SK-N-SH treated with all-trans-retinoic acid at 6 μM for 48 hours (cell line): ENCODE measurements around the gene ADAMTS20.

Experiments used
- ATAC-seq: fragments of 200-7000 bp; cut with Tn5 transposase; 3 replicates; pipeline ENCODE4 v1.9.1; 2020; ENCODE audit warnings: mild to moderate bottlenecking, moderate library complexity
- ARNTL ChIP-seq: fragments of 450-650 bp; formaldehyde crosslinking; IDR thresholded peaks from 2 replicates; pipeline ENCODE4 v1.5.0; 2020; ENCODE audit warnings: low read depth, mild to moderate bottlenecking, moderate library complexity, borderline replicate concordance
- BACH2 ChIP-seq: fragments of 250-450 bp; sonication (Bioruptor Pico); IDR thresholded peaks from 2 replicates; pipeline ENCODE4 v1.9.0; 2021; ENCODE audit warnings: mild to moderate bottlenecking, borderline replicate concordance
- ESRRG ChIP-seq: fragments of 250-450 bp; sonication (Bioruptor Pico); IDR thresholded peaks from 2 replicates; pipeline ENCODE4 v1.6.1; 2021; ENCODE audit warnings: mild to moderate bottlenecking
- GLIS3 ChIP-seq: fragments of 250-450 bp; sonication (Bioruptor Pico); IDR thresholded peaks from 2 replicates; pipeline ENCODE4 v1.5.0; 2020; ENCODE audit warnings: mild to moderate bottlenecking, moderate library complexity
- ISL1 ChIP-seq: fragments of 250-450 bp; sonication (Bioruptor Pico); IDR thresholded peaks from 2 replicates; pipeline ENCODE4 v2.1.2; 2022; ENCODE audit warnings: mild to moderate bottlenecking, moderate library complexity
- OSR1 ChIP-seq: fragments of 250-450 bp; sonication (Bioruptor Pico); IDR thresholded peaks from 2 replicates; pipeline ENCODE4 v1.8.0; 2022; ENCODE audit warnings: moderate library complexity, mild to moderate bottlenecking, inconsistent platforms
- PPARA ChIP-seq: fragments of 250-450 bp; sonication (Bioruptor Pico); IDR thresholded peaks from 2 replicates; pipeline ENCODE4 v1.5.0; 2020; ENCODE audit warnings: mild to moderate bottlenecking, borderline replicate concordance
- RARB ChIP-seq: fragments of 250-450 bp; sonication (Bioruptor Pico); IDR thresholded peaks from 2 replicates; pipeline ENCODE4 v1.8.0; 2021; ENCODE audit warnings: mild to moderate bottlenecking, moderate library complexity
- SNAI2 ChIP-seq: fragments of 250-450 bp; sonication (Bioruptor Pico); IDR thresholded peaks from 2 replicates; pipeline ENCODE4 v1.5.0; 2020; ENCODE audit warnings: mild to moderate bottlenecking, moderate library complexity
- TOX ChIP-seq: fragments of 250-450 bp; sonication (Bioruptor Pico); IDR thresholded peaks from 2 replicates; pipeline ENCODE4 v1.8.0; 2021; ENCODE audit warnings: mild to moderate bottlenecking, moderate library complexity, borderline replicate concordance
- ZC3H10 ChIP-seq: fragments of 250-450 bp; sonication (Bioruptor Pico); IDR thresholded peaks from 2 replicates; pipeline ENCODE4 v1.5.1; 2021; ENCODE audit warnings: mild to moderate bottlenecking, moderate library complexity
- ZFP3 ChIP-seq: fragments of 250-450 bp; sonication (Bioruptor Pico); IDR thresholded peaks from 2 replicates; pipeline ENCODE4 v1.5.0; 2020; ENCODE audit warnings: mild to moderate bottlenecking, moderate library complexity
- ZFP30 ChIP-seq: fragments of 450-650 bp; formaldehyde crosslinking; IDR thresholded peaks from 2 replicates; pipeline ENCODE4 v1.5.0; 2022; ENCODE audit warnings: mild to moderate bottlenecking, moderate library complexity
- ZNF565 ChIP-seq: fragments of 450-650 bp; formaldehyde crosslinking; conservative IDR thresholded peaks from 2 replicates; pipeline ENCODE4 v1.5.0; 2020; ENCODE audit warnings: low read depth, mild to moderate bottlenecking, moderate library complexity
- ZNF70 ChIP-seq: fragments of 450-650 bp; formaldehyde crosslinking; IDR thresholded peaks from 2 replicates; pipeline ENCODE4 v1.5.0; 2020; ENCODE audit warnings: mild to moderate bottlenecking, moderate library complexity
- ZNF8 ChIP-seq: fragments of 450-650 bp; formaldehyde crosslinking; IDR thresholded peaks from 2 replicates; pipeline ENCODE4 v1.5.0; 2020; ENCODE audit warnings: mild to moderate bottlenecking, moderate library complexity
- TF ChIP-seq, protein P1 (sequence below): fragments of 250-450 bp; sonication (Bioruptor Pico); IDR thresholded peaks from 2 replicates; pipeline ENCODE4 v1.5.0; 2020; ENCODE audit warnings: mild to moderate bottlenecking, moderate library complexity
- TF ChIP-seq, protein P2 (sequence below): fragments of 250-450 bp; sonication (Bioruptor Pico); IDR thresholded peaks from 2 replicates; pipeline ENCODE4 v1.5.1; 2021; ENCODE audit warnings: mild to moderate bottlenecking, moderate library complexity
- TF ChIP-seq, protein P3 (sequence below): fragments of 250-450 bp; sonication (Bioruptor Pico); IDR thresholded peaks from 2 replicates; pipeline ENCODE4 v1.8.0; 2021; ENCODE audit warnings: low read depth, mild to moderate bottlenecking, moderate library complexity, borderline replicate concordance
- TF ChIP-seq, protein P4 (sequence below): fragments of 250-450 bp; sonication (Bioruptor Pico); IDR thresholded peaks from 2 replicates; pipeline ENCODE4 v1.8.0; 2020; ENCODE audit warnings: mild to moderate bottlenecking, moderate library complexity, borderline replicate concordance
- TF ChIP-seq, protein P5 (sequence below): fragments of 250-450 bp; sonication (Bioruptor Pico); IDR thresholded peaks from 2 replicates; pipeline ENCODE4 v1.5.1; 2020; ENCODE audit warnings: low read depth, mild to moderate bottlenecking, moderate library complexity

The ADAMTS20 gene

DNA sequence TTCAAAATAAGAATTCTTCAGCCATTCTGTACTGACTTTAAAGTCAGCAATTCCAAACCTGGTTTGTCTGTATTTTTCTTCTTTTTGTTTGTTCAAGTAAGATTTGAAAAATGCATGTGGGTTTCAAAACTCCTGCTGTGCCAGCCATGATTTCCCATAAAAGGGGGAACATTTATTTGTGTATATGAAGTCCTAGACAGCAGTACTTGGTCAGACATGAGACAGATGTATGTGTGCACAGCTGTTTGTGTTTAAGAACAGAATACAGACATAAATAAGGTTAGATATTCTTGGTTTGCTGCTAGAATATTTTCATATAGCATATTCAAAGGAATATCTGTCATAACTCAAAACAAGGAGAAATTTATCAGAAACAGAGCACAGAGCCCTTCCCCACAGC, 236.0 kb downstream of the ADAMTS20 start:
- ATAC-seq, result no peak
- no peak for TF ChIP-seq ARNTL (CRISPR knock-in tag)
- no peak for TF ChIP-seq ZFP3
- TF ChIP-seq OSR1 (CRISPR knock-in tag), result no peak
- TF ChIP-seq PPARA (CRISPR knock-in tag), result no peak
- no peak for TF ChIP-seq GLIS3 (CRISPR knock-in tag)
- TF ChIP-seq, protein P1, sequence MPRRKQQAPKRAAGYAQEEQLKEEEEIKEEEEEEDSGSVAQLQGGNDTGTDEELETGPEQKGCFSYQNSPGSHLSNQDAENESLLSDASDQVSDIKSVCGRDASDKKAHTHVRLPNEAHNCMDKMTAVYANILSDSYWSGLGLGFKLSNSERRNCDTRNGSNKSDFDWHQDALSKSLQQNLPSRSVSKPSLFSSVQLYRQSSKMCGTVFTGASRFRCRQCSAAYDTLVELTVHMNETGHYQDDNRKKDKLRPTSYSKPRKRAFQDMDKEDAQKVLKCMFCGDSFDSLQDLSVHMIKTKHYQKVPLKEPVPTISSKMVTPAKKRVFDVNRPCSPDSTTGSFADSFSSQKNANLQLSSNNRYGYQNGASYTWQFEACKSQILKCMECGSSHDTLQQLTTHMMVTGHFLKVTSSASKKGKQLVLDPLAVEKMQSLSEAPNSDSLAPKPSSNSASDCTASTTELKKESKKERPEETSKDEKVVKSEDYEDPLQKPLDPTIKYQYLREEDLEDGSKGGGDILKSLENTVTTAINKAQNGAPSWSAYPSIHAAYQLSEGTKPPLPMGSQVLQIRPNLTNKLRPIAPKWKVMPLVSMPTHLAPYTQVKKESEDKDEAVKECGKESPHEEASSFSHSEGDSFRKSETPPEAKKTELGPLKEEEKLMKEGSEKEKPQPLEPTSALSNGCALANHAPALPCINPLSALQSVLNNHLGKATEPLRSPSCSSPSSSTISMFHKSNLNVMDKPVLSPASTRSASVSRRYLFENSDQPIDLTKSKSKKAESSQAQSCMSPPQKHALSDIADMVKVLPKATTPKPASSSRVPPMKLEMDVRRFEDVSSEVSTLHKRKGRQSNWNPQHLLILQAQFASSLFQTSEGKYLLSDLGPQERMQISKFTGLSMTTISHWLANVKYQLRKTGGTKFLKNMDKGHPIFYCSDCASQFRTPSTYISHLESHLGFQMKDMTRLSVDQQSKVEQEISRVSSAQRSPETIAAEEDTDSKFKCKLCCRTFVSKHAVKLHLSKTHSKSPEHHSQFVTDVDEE (CRISPR knock-in tag), result peak; percentile 25; the same call in 1 of the 2 replicates

DNA sequence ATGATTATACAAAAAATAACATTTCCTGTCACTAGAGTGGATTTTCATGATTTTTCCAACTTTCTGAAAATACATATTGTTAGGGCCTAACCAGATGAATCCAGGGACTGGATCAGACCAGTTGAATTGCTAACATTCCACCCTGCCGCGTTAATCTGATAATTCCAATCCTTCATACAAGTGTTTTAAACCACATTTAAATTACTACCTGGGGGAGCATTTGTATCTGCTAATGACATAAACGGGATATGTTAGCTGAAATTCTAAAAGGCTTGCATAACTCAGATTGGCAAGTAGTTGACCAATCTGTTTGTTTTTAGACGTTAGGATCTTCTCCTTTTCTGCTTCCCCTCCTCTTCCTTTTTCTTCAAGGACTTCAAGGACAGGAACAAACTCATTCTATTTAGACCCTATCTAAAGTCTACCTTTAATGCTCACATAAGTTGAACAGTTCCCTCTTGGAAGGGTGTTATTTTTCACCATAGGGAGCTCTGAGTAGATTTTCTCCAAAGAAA, 239.0 kb downstream of the ADAMTS20 start:
- no peak for ATAC-seq
- TF ChIP-seq ZNF565, result no peak
- TF ChIP-seq, all 23 proteins: peak for 0

DNA sequence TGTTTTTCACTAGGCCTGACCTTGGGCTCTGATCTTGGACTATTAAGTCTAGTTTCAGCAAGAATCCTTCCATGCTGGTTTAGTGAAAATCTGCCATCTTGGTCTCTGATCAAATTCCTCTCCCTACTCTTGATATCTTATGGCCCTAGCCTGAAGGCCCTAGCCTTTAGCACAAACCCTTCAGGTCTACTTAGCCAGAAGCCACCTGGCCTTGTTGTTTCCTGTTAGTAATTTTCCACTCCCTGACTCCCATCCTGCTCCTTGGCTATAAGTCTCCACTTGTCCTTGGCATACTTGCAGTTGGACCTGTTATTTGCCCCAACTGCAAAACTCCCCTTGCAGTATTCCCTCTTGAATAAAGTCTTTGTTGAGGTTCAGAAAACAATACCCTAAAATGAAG, 241.4 kb downstream of the ADAMTS20 start:
- ATAC-seq, result no peak
- no peak for TF ChIP-seq ZC3H10
- TF ChIP-seq, protein P2, sequence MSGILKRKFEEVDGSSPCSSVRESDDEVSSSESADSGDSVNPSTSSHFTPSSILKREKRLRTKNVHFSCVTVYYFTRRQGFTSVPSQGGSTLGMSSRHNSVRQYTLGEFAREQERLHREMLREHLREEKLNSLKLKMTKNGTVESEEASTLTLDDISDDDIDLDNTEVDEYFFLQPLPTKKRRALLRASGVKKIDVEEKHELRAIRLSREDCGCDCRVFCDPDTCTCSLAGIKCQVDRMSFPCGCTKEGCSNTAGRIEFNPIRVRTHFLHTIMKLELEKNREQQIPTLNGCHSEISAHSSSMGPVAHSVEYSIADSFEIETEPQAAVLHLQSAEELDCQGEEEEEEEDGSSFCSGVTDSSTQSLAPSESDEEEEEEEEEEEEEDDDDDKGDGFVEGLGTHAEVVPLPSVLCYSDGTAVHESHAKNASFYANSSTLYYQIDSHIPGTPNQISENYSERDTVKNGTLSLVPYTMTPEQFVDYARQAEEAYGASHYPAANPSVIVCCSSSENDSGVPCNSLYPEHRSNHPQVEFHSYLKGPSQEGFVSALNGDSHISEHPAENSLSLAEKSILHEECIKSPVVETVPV (CRISPR knock-in tag), result no peak
- TF ChIP-seq ZNF565, result no peak
- no peak for TF ChIP-seq OSR1 (CRISPR knock-in tag)
- TF ChIP-seq TOX (CRISPR knock-in tag), result no peak
- TF ChIP-seq ISL1 (CRISPR knock-in tag), result no peak
- no peak for TF ChIP-seq ESRRG (CRISPR knock-in tag)
- TF ChIP-seq, protein P3, sequence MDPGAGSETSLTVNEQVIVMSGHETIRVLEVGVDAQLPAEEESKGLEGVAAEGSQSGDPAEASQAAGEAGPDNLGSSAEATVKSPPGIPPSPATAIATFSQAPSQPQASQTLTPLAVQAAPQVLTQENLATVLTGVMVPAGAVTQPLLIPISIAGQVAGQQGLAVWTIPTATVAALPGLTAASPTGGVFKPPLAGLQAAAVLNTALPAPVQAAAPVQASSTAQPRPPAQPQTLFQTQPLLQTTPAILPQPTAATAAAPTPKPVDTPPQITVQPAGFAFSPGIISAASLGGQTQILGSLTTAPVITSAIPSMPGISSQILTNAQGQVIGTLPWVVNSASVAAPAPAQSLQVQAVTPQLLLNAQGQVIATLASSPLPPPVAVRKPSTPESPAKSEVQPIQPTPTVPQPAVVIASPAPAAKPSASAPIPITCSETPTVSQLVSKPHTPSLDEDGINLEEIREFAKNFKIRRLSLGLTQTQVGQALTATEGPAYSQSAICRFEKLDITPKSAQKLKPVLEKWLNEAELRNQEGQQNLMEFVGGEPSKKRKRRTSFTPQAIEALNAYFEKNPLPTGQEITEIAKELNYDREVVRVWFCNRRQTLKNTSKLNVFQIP (CRISPR knock-in tag), result no peak
- no peak for TF ChIP-seq ARNTL (CRISPR knock-in tag)
- TF ChIP-seq, protein P4, sequence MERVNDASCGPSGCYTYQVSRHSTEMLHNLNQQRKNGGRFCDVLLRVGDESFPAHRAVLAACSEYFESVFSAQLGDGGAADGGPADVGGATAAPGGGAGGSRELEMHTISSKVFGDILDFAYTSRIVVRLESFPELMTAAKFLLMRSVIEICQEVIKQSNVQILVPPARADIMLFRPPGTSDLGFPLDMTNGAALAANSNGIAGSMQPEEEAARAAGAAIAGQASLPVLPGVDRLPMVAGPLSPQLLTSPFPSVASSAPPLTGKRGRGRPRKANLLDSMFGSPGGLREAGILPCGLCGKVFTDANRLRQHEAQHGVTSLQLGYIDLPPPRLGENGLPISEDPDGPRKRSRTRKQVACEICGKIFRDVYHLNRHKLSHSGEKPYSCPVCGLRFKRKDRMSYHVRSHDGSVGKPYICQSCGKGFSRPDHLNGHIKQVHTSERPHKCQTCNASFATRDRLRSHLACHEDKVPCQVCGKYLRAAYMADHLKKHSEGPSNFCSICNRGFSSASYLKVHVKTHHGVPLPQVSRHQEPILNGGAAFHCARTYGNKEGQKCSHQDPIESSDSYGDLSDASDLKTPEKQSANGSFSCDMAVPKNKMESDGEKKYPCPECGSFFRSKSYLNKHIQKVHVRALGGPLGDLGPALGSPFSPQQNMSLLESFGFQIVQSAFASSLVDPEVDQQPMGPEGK (CRISPR knock-in tag), result no peak
- TF ChIP-seq, protein P1 (CRISPR knock-in tag), result no peak
- no peak for TF ChIP-seq ZNF8 (CRISPR knock-in tag)
- no peak for TF ChIP-seq SNAI2 (CRISPR knock-in tag)
- TF ChIP-seq ZFP3, result no peak
- TF ChIP-seq RARB (CRISPR knock-in tag), result no peak
- TF ChIP-seq, protein P5, sequence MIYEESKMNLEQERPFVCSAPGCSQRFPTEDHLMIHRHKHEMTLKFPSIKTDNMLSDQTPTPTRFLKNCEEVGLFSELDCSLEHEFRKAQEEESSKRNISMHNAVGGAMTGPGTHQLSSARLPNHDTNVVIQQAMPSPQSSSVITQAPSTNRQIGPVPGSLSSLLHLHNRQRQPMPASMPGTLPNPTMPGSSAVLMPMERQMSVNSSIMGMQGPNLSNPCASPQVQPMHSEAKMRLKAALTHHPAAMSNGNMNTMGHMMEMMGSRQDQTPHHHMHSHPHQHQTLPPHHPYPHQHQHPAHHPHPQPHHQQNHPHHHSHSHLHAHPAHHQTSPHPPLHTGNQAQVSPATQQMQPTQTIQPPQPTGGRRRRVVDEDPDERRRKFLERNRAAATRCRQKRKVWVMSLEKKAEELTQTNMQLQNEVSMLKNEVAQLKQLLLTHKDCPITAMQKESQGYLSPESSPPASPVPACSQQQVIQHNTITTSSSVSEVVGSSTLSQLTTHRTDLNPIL (CRISPR knock-in tag), result no peak
- no peak for TF ChIP-seq GLIS3 (CRISPR knock-in tag)
- no peak for TF ChIP-seq ZFP30 (CRISPR knock-in tag)
- no peak for TF ChIP-seq ZNF70
- TF ChIP-seq BACH2 (CRISPR knock-in tag), result no peak
